Mesenchymal stem cell (in vitro differentiated cells and primary cell): Measurements from ENCODE around the gene COL6A1.

Source experiments
- DNase-seq: peaks from one replicate; pipeline ENCODE4 v3.0.0-alpha.2; 2013
- H2AFZ ChIP-seq: one replicate; pipeline ENCODE4 v1.6.1; 2013; ENCODE audit warnings: low read depth, mild to moderate bottlenecking, control low read depth, inconsistent platforms, low read length, moderate library complexity
- H2AK5ac ChIP-seq: 2 replicates; pipeline ENCODE4 v1.6.1; 2013; ENCODE audit warnings: low read length, moderate library complexity, mild to moderate bottlenecking, inconsistent platforms; ENCODE audit not compliant: severe bottlenecking
- H2BK120ac ChIP-seq: one replicate; pipeline ENCODE4 v1.6.1; 2013; ENCODE audit warnings: low read depth, mild to moderate bottlenecking, inconsistent platforms, low read length, moderate library complexity
- H2BK12ac ChIP-seq, 2 experiments: one replicate each; pipeline ENCODE4 v1.6.1; 2013; ENCODE audit warnings: inconsistent platforms in 2 of 2, low read length in 2 of 2, mild to moderate bottlenecking in 2 of 2, moderate library complexity in 2 of 2, control low read depth in 1 of 2
- H2BK15ac ChIP-seq: one replicate; pipeline ENCODE4 v1.6.1; 2013; ENCODE audit warnings: mild to moderate bottlenecking, low read depth, inconsistent platforms; ENCODE audit not compliant: poor library complexity, severe bottlenecking
- H2BK5ac ChIP-seq: 2 replicates; pipeline ENCODE4 v1.6.1; 2013; ENCODE audit warnings: low read depth, mild to moderate bottlenecking, low read length, control low read depth, inconsistent platforms; ENCODE audit not compliant: poor library complexity, severe bottlenecking
- H3K14ac ChIP-seq, 2 experiments: one replicate each; pipeline ENCODE4 v1.6.1; 2013; ENCODE audit warnings: inconsistent platforms in 2 of 2, low read length in 2 of 2, control low read depth in 1 of 2, mild to moderate bottlenecking in 1 of 2, moderate library complexity in 1 of 2
- H3K18ac ChIP-seq, 2 experiments: one replicate each; pipeline ENCODE4 v1.6.1; 2013; ENCODE audit warnings: inconsistent platforms in 2 of 2, low read length in 2 of 2, control low read depth in 1 of 2, low read depth in 1 of 2, mild to moderate bottlenecking in 1 of 2
- H3K23ac ChIP-seq, 2 experiments: one replicate each; pipeline ENCODE4 v1.6.1; 2013; ENCODE audit warnings: inconsistent platforms in 2 of 2, low read length in 2 of 2, mild to moderate bottlenecking in 2 of 2, moderate library complexity in 2 of 2, control low read depth in 1 of 2
- H3K27ac ChIP-seq: 2 replicates; pipeline ENCODE4 v1.5.1; 2013; ENCODE audit warnings: mild to moderate bottlenecking, moderate library complexity, low read length, control low read depth, inconsistent platforms; ENCODE audit not compliant: poor library complexity, severe bottlenecking
- H3K27me3 ChIP-seq, 2 experiments: 2 replicates each; pipeline versions ENCODE4 v1.6.1 to v1.7.0; 2013; ENCODE audit warnings: low read length in 2 of 2, mild to moderate bottlenecking in 2 of 2, moderate library complexity in 2 of 2, control low read depth in 1 of 2, inconsistent platforms in 1 of 2; ENCODE audit not compliant: control insufficient read depth in 1 of 2, insufficient read depth in 1 of 2
- H3K36me3 ChIP-seq, 2 experiments: 2 replicates each; pipeline versions ENCODE4 v1.6.1 to v1.7.0; 2013; ENCODE audit warnings: low read length in 2 of 2, control low read depth in 1 of 2, inconsistent platforms in 1 of 2, low read depth in 1 of 2, mild to moderate bottlenecking in 1 of 2; ENCODE audit not compliant: insufficient read depth in 2 of 2, control insufficient read depth in 1 of 2
- H3K4ac ChIP-seq, 2 experiments: one replicate each; pipeline ENCODE4 v1.6.1; 2013; ENCODE audit warnings: inconsistent platforms in 2 of 2, low read length in 2 of 2, mild to moderate bottlenecking in 2 of 2, moderate library complexity in 2 of 2, control low read depth in 1 of 2, low read depth in 1 of 2
- H3K4me1 ChIP-seq: 2 replicates; pipeline ENCODE4 v1.6.1; 2013; ENCODE audit warnings: low read depth, low read length, control low read depth; ENCODE audit not compliant: control insufficient read depth, insufficient read depth
- H3K4me2 ChIP-seq: 2 replicates; pipeline ENCODE4 v1.6.1; 2013; ENCODE audit warnings: low read length, mild to moderate bottlenecking, inconsistent platforms; ENCODE audit not compliant: poor library complexity, severe bottlenecking
- H3K4me3 ChIP-seq, 2 experiments: 2 replicates each; pipeline versions ENCODE4 v1.5.1 to v1.7.0; 2013; ENCODE audit warnings: low read length in 2 of 2, mild to moderate bottlenecking in 2 of 2, control low read depth in 1 of 2, low read depth in 1 of 2; ENCODE audit not compliant: insufficient read depth in 1 of 2
- H3K79me1 ChIP-seq: replicated peaks from 2 replicates; pipeline ENCODE4 v1.6.1; 2013; ENCODE audit warnings: mild to moderate bottlenecking, control low read depth, low read length, inconsistent platforms; ENCODE audit not compliant: poor library complexity, severe bottlenecking
- H3K9ac ChIP-seq: 2 replicates; pipeline ENCODE4 v1.7.0; 2013; ENCODE audit warnings: mild to moderate bottlenecking, low read length, moderate library complexity
- H3K9me3 ChIP-seq: 2 replicates; pipeline ENCODE4 v1.7.0; 2013; ENCODE audit warnings: mild to moderate bottlenecking, low read length; ENCODE audit not compliant: control insufficient read depth
- H4K8ac ChIP-seq: one replicate; pipeline ENCODE4 v1.6.1; 2013; ENCODE audit warnings: inconsistent platforms, mild to moderate bottlenecking, low read length, moderate library complexity
- H4K91ac ChIP-seq: one replicate; pipeline ENCODE4 v1.6.1; 2013; ENCODE audit warnings: mild to moderate bottlenecking, low read length, inconsistent platforms
- WGBS: methylation state at CpG from one replicate; pipeline ENCODE4 v1.1.7; 2013; ENCODE audit warnings: mixed read lengths; 5-methylcytosine and 5-hydroxymethylcytosine counted together

COL6A1 gene

GRCh38 chr21:45944601-45945000 lies 37.0 kb upstream of the COL6A1 start:
- no peak overlapping the region for H2AFZ ChIP-seq
- H3K4me1 ChIP-seq = peaks cover 1% of the 10 kb centered on the region
- H3K4me3 ChIP-seq = no peak overlapping the region
- no peak overlapping the region for H2BK15ac ChIP-seq
- H3K27ac ChIP-seq = no peak overlapping the region
- H2BK12ac ChIP-seq = no peak overlapping the region
- H3K27me3 ChIP-seq = peaks cover 0 to 5% of the 10 kb centered on the region in 2 experiments
- no peak overlapping the region for H2AK5ac ChIP-seq
- no peak overlapping the region for H3K4me2 ChIP-seq
- H3K23ac ChIP-seq = no peak overlapping the region
- H2BK5ac ChIP-seq = no peak overlapping the region
- H3K36me3 ChIP-seq = no peaks in the 10 kb centered on the region
- H3K4ac ChIP-seq = no peak overlapping the region
- no peaks in the 10 kb centered on the region for H3K9me3 ChIP-seq
- no peak overlapping the region for H4K8ac ChIP-seq
- H2BK120ac ChIP-seq = no peak overlapping the region
- DNase-seq = no peak
- no peak overlapping the region for H3K9ac ChIP-seq
- no peaks in the 10 kb centered on the region for H3K79me1 ChIP-seq
- 87% methylated on average over 14 of the region's 14 CpGs for WGBS
- no peak overlapping the region for H3K18ac ChIP-seq
- H3K14ac ChIP-seq = no peak overlapping the region
- no peak overlapping the region for H4K91ac ChIP-seq

- Histone ChIP-seq H3K4me3 (no peak overlapping the region), H2AK5ac (no peak overlapping the region), H3K36me3 (no peaks in the 10 kb centered on the region), H3K14ac (no peak overlapping the region), H3K79me1 (no peaks in the 10 kb centered on the region), H2BK120ac (no peak overlapping the region), H3K18ac (no peak overlapping the region), H2BK5ac (no peak overlapping the region), H2BK12ac (no peak overlapping the region), H3K27ac (no peak overlapping the region), H4K8ac (no peak overlapping the region), H3K9ac (no peak overlapping the region), H3K4ac (no peak overlapping the region), H3K4me2 (no peak overlapping the region), H2AFZ (no peak overlapping the region), H3K23ac (no peak overlapping the region), H3K4me1 (peaks cover 7% of the 10 kb centered on the region), H4K91ac (no peak overlapping the region), H2BK15ac (no peak overlapping the region), H3K9me3 (no peaks in the 10 kb centered on the region), H3K27me3 (peaks cover 0 to 5% of the 10 kb centered on the region in 2 experiments)
- WGBS = 92% methylated on average over 24 of the region's 24 CpGs
- no peak for DNase-seq
Observed at GRCh38 chr21:45945066-45945867, 36.3 kb upstream of the COL6A1 start.

GRCh38 chr21:45945868-45946210 lies 35.7 kb upstream of the COL6A1 start:
- Histone ChIP-seq H2BK120ac (no peak overlapping the region), H4K91ac (no peak overlapping the region), H3K9ac (no peak overlapping the region), H4K8ac (no peak overlapping the region), H3K23ac (no peak overlapping the region), H3K4me2 (no peak overlapping the region), H3K27ac (no peak overlapping the region), H2BK12ac (no peak overlapping the region), H3K79me1 (no peaks in the 10 kb centered on the region), H3K27me3 (peaks cover 0 to 5% of the 10 kb centered on the region in 2 experiments), H3K9me3 (no peaks in the 10 kb centered on the region), H3K18ac (no peak overlapping the region), H2BK15ac (no peak overlapping the region), H3K14ac (no peak overlapping the region), H3K4me3 (no peak overlapping the region), H3K4ac (no peak overlapping the region), H2AFZ (no peak overlapping the region), H3K4me1 (peaks cover 11% of the 10 kb centered on the region), H2AK5ac (no peak overlapping the region), H2BK5ac (no peak overlapping the region), H3K36me3 (no peaks in the 10 kb centered on the region)
- WGBS = 90% methylated on average over 12 of the region's 12 CpGs
- no peak for DNase-seq

GRCh38 chr21:45947296-45947695 lies 34.3 kb upstream of the COL6A1 start:
- Histone ChIP-seq H4K8ac (no peak overlapping the region), H2AK5ac (no peak overlapping the region), H2BK12ac (no peak overlapping the region), H3K9ac (no peak overlapping the region), H3K27me3 (peaks cover 0 to 5% of the 10 kb centered on the region in 2 experiments), H2BK15ac (no peak overlapping the region), H3K36me3 (no peaks in the 10 kb centered on the region), H3K23ac (no peak overlapping the region), H3K4ac (no peak overlapping the region), H3K14ac (no peak overlapping the region), H3K18ac (no peak overlapping the region), H3K9me3 (no peaks in the 10 kb centered on the region), H2AFZ (no peak overlapping the region), H2BK5ac (no peak overlapping the region), H2BK120ac (no peak overlapping the region), H3K27ac (no peak overlapping the region), H3K79me1 (no peaks in the 10 kb centered on the region), H4K91ac (no peak overlapping the region), H3K4me3 (no peak overlapping the region), H3K4me2 (no peak overlapping the region), H3K4me1 (peaks cover 11% of the 10 kb centered on the region)
- WGBS = 95% methylated on average over 16 of the region's 16 CpGs
- DNase-seq = no peak
